T-helper 1 cell (primary cell): ENCODE data around the gene SLC17A9.

Source experiments
- DNase-seq, 5 donors: peaks; one replicate each; pipeline ENCODE4 v3.0.0-alpha.2; 2012 to 2020

The SLC17A9 gene

GRCh38 chr20:62968378-62969178 is 16.1 kb downstream of the SLC17A9 start:
- DNase-seq, result no peak

- DNase-seq, result no peak
Observed at GRCh38 chr20:62969179-62969760, 16.8 kb downstream of the SLC17A9 start.

GRCh38 chr20:62969939-62970306 is 17.4 kb downstream of the SLC17A9 start:
- DNase-seq, result no peak

- DNase-seq, result no peak
Observed at GRCh38 chr20:62970307-62971210, 18.1 kb downstream of the SLC17A9 start.

GRCh38 chr20:62971211-62971949 is 18.9 kb downstream of the SLC17A9 start:
- DNase-seq, result no peak

- peak; percentile 65 to 82 (median 77) for DNase-seq
Observed at GRCh38 chr20:62971950-62972844, 19.7 kb downstream of the SLC17A9 start.

GRCh38 chr20:62972845-62973745 is 20.6 kb downstream of the SLC17A9 start:
- no peak for DNase-seq

- no peak for DNase-seq
Observed at GRCh38 chr20:62975251-62975760, 22.8 kb downstream of the SLC17A9 start.

GRCh38 chr20:62975812-62976508 is 23.5 kb downstream of the SLC17A9 start:
- no peak for DNase-seq

- no peak for DNase-seq
Observed at GRCh38 chr20:62976886-62977285, 24.4 kb downstream of the SLC17A9 start.

- peak; percentile 68 to 91 (median 83) for DNase-seq
Observed at GRCh38 chr20:62977613-62978560, 25.4 kb downstream of the SLC17A9 start.

GRCh38 chr20:62978561-62978943 is 26.0 kb downstream of the SLC17A9 start:
- no peak for DNase-seq

- DNase-seq, result no peak
Observed at GRCh38 chr20:62979310-62979709, 26.8 kb downstream of the SLC17A9 start.

GRCh38 chr20:62979876-62980373 is 27.4 kb downstream of the SLC17A9 start:
- no peak for DNase-seq

- no peak for DNase-seq
Observed at GRCh38 chr20:62980380-62980960, 28.0 kb downstream of the SLC17A9 start.

GRCh38 chr20:62980970-62981369 is 28.5 kb downstream of the SLC17A9 start:
- DNase-seq, result peak in 4 of 5 donors; percentile 29 to 51 (median 46)
